Progenitor cell of endocrine pancreas (in vitro differentiated cells): Measurements from ENCODE around the gene MTX3. TPM values are rescaled to one million over a fixed set of nuclear protein-coding genes. Genes with fewer than 3 reads are reported as not detected.

Experiments used
- DNase-seq: peaks from one replicate; pipeline ENCODE4 v3.0.0; 2021; ENCODE audit warnings: low spot score; ENCODE audit not compliant: unreplicated experiment
- H3K27ac Mint-ChIP-seq: 2 replicates; pipeline ENCODE4 v1.8.0; 2021; ENCODE audit warnings: mild to moderate bottlenecking, moderate library complexity, mixed read lengths
- H3K27me3 Mint-ChIP-seq: 2 replicates; pipeline ENCODE4 v1.8.0; 2021; ENCODE audit warnings: mixed read lengths
- H3K36me3 Mint-ChIP-seq: 2 replicates; pipeline ENCODE4 v1.8.0; 2022; ENCODE audit warnings: mixed read lengths; ENCODE audit not compliant: insufficient read depth
- H3K4me1 Mint-ChIP-seq: 2 replicates; pipeline ENCODE4 v1.8.0; 2021; ENCODE audit warnings: low read depth, mixed read lengths
- H3K4me3 Mint-ChIP-seq: 2 replicates; pipeline ENCODE4 v1.8.0; 2021; ENCODE audit warnings: low read depth, mild to moderate bottlenecking, moderate library complexity, mixed read lengths
- H3K9me3 Mint-ChIP-seq: 2 replicates; pipeline ENCODE4 v1.8.0; 2021; ENCODE audit warnings: low read depth, mixed read lengths
- CTCF ChIP-seq: fragments of 200-600 bp; sonication (generic); IDR thresholded peaks from one replicate; pipeline ENCODE4 v1.5.0; 2021; ENCODE audit warnings: antibody characterized with exemption, mild to moderate bottlenecking; ENCODE audit not compliant: unreplicated experiment
- total RNA-seq: library from RNA; stranded (reverse); gene quantifications from 2 replicates; pipeline ENCODE4 v1.2.1, GENCODE V29; 2021

Gene MTX3
- total RNA-seq, 1 donor from 2014 or later = 24.7 TPM

GRCh38 chr5:79931409-79931808 is 59.7 kb downstream of the MTX3 start:
- no peak for DNase-seq
- peaks cover 7% of the 10 kb centered on the region for H3K4me1 Mint-ChIP-seq
- H3K4me3 Mint-ChIP-seq = no peak overlapping the region
- no peaks in the 10 kb centered on the region for H3K36me3 Mint-ChIP-seq
- H3K27me3 Mint-ChIP-seq = no peaks in the 10 kb centered on the region
- no peaks in the 10 kb centered on the region for H3K9me3 Mint-ChIP-seq
- no peak for TF ChIP-seq CTCF
- H3K27ac Mint-ChIP-seq = no peak overlapping the region

GRCh38 chr5:79929095-79929494 is 62.0 kb downstream of the MTX3 start:
- H3K9me3 Mint-ChIP-seq = no peaks in the 10 kb centered on the region
- DNase-seq = no peak
- no peak overlapping the region for H3K27ac Mint-ChIP-seq
- peaks cover 7% of the 10 kb centered on the region for H3K4me1 Mint-ChIP-seq
- TF ChIP-seq CTCF = no peak
- no peaks in the 10 kb centered on the region for H3K27me3 Mint-ChIP-seq
- no peaks in the 10 kb centered on the region for H3K36me3 Mint-ChIP-seq
- H3K4me3 Mint-ChIP-seq = no peak overlapping the region

Other genes with a start within 250 kb of the MTX3 start
- 5.6 and 6.1 TPM in 2 replicates for gene THBS4, start 44.1 kb upstream of the MTX3 start, total RNA-seq